D721Med (cell line): Measurements from ENCODE around the gene FYB2.
A peak's percentile ranks its signal among the peaks of the same experiment; 100 is the strongest.

Source experiments
- DNase-seq: peaks from one replicate; pipeline ENCODE4 v3.0.0; 2011; ENCODE audit warnings: low spot score; ENCODE audit not compliant: insufficient read length
- FAIRE-seq: peaks from 2 replicates; lab custom pipeline; 2011; peaks lifted over from hg19 to GRCh38; lab: Jason Lieb, UNC
- TF ChIP-seq, protein P1 (sequence below): IDR thresholded peaks from 2 replicates; pipeline ENCODE4 v1.5.1; 2012; ENCODE audit warnings: mild to moderate bottlenecking, control low read depth; ENCODE audit not compliant: insufficient read depth; ENCODE audit errors: missing control alignments

Gene FYB2

DNA sequence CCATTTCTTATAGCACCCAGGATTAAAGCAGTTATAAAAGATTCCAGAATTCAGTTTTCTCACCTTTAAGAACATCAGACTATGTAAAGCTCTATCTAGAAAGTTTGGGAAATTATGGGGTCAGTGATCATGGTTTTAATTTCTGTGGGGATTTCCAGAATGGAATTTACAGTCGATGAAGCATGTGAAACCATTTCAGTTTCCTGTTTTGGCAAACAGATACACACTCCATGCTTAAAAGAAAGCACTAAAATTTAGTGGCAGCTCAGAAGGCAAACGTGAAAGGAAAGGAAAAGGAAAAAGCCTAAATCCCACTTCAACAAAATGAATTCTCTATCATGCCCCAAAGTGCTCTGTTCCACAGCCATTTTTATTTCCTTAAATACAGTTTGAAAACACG is 60.4 kb downstream of the FYB2 start:
- TF ChIP-seq, protein P1, sequence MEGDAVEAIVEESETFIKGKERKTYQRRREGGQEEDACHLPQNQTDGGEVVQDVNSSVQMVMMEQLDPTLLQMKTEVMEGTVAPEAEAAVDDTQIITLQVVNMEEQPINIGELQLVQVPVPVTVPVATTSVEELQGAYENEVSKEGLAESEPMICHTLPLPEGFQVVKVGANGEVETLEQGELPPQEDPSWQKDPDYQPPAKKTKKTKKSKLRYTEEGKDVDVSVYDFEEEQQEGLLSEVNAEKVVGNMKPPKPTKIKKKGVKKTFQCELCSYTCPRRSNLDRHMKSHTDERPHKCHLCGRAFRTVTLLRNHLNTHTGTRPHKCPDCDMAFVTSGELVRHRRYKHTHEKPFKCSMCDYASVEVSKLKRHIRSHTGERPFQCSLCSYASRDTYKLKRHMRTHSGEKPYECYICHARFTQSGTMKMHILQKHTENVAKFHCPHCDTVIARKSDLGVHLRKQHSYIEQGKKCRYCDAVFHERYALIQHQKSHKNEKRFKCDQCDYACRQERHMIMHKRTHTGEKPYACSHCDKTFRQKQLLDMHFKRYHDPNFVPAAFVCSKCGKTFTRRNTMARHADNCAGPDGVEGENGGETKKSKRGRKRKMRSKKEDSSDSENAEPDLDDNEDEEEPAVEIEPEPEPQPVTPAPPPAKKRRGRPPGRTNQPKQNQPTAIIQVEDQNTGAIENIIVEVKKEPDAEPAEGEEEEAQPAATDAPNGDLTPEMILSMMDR: no peak
- no peak for FAIRE-seq
- no peak for DNase-seq

DNA sequence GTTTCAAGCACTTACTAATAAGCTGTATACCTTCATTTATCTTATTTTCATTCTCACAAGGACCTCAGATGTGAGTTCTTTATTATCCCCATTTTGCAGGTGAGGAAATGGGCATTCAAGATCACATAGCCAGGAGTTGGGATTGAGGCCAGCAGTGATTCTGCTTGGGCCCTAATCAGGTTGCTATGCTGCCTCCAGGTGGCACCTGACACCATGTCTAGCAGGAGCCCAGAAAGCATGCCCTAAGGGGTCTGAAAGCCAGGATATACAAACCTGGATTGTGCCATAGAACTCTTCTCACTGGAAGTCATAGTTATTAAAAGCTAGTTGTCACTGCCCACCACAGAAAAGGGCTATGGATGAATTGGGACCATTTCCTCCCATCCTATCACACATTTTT is 61.1 kb downstream of the FYB2 start:
- DNase-seq (no peak), FAIRE-seq (no peak)

DNA sequence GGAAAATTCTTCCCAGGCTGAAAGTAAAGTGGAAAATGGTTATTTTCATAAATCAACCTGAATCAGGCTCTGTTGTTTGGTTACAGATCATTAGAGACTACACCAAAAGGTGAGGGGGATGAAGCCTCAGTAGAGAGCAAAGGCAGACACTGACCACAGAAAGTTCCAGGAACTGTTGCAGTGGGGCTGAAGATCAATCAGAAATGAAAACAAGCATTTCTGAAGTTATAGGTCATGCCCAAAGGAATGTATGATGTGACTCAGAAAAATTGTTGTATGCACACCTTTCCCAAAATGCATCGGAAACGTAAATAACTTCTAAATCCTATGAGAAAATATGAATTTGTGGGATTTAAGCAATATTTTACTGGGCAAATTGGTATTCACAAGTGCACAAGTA is 63.3 kb downstream of the FYB2 start:
- DNase-seq (no peak), FAIRE-seq (no peak)
- TF ChIP-seq, protein P1: no peak

More for the DNA sequence above, 61.1 kb downstream of the FYB2 start:
- TF ChIP-seq, protein P1: peak; percentile 36

DNA sequence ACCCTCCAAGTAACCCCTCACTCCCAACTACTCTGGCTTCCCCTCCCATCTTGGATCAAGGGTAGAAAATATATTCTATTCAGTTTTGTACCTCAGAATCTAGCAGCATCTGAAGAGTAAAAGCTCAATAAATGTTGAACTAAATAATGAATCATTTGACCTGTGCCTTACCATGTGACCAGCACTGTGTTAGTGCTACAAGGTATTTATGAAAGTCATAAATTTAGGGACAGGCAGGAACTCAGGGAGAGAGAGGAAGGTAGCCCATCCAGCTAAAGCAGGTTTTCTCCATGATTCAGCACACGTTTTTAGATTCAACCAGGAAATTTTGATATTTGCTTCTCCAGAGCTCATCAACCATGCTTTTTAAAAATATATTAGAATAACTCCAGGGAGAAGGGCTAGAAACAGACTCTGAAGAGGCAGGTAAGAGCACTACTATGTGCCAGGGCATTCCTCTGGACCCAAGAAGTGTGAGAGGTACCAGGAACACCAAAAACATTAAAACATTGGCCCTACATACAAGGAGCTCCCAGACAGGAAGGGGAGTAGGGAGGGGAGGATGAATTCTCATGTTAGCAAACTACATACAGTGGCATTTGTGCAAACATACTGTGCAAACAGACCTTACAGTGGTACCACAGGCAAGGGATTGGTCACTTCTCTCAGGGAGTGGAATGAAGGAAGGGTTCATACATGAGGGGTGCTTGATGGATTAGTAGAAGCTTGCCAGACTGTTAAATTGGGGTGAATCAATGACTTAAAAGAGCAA is 64.3 kb downstream of the FYB2 start:
- DNase-seq (no peak), FAIRE-seq (no peak)
- TF ChIP-seq, protein P1: no peak

DNA sequence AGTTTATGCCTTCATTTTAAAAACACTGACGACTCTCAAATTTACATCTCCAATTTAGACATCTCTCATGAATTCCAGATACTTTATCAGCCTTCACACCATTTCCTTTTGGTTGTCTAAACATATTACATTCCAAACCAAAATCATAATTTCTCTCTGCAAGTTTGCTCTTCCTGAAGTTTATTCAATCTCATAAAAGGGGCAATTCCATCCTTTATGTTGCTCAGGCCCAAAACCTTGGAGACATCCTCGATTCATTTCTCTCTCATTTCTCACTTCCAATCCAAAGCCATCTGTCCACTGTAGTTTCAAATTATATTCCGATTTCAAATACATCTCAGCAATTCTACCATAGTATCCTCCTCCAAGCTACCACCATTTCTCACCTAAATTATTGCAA is 74.0 kb downstream of the FYB2 start:
- TF ChIP-seq, protein P1: no peak
- DNase-seq (no peak), FAIRE-seq (no peak)

DNA sequence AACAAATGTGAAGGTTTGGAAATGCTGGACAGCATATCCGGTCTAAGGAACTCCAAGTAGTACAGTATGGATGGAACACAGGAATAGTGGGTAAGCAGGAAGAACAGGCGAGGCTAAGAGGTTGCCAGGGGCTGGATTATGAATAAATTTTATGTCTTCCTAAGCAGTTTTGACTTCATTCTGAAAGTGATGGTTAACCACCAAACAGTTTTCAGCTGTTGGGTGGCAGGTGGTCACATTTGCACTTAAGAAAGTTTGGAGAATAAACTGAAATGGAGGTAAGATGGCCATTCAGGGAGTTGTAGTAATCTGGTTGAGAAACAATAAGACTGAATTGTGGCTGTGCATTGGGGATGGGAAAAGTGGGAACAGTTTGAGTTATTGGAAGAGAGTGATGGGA is 90.2 kb downstream of the FYB2 start:
- FAIRE-seq: no peak
- TF ChIP-seq, protein P1: no peak
- no peak for DNase-seq

DNA sequence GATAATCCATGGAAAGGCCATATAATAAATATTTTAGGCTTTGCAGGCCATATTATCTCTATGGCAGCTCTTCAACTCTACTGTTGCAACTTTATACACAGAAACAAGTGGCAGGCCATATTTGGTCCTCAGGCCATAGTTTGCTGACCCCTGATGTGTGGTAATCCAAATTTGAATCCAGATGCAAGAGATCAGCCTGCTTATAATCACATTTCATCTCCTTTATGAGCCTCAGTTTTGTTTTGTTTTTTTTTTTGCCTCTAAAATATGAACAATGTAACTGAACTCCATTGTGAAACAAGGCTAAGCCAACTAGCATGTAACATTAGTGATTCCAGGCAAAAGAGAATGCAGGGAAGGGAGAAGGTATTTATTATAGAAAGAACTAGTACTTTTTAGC is 92.5 kb downstream of the FYB2 start:
- TF ChIP-seq, protein P1: no peak
- DNase-seq: no peak
- no peak for FAIRE-seq
